H1 (cell line): ENCODE measurements around the gene AAK1. TPM values are rescaled to one million over a fixed set of nuclear protein-coding genes. Genes with fewer than 3 reads are reported as not detected.

Source experiments
- CBX8 ChIP-seq: fragments of 300-800, 300-1000 bp; sonication (generic); IDR thresholded peaks from 2 replicates; pipeline ENCODE4 v1.7.1; 2016; ENCODE audit warnings: low read depth, low read length, borderline replicate concordance
- EZH2 ChIP-seq: fragments of 200-600 bp; sonication (generic); IDR thresholded peaks from 2 replicates; pipeline ENCODE4 v1.7.1; 2012; ENCODE audit warnings: low read depth, mild to moderate bottlenecking, moderate library complexity, low read length, inconsistent platforms; ENCODE audit not compliant: severe bottlenecking
- HDAC2 ChIP-seq, 2 experiments: fragments of 300-600 bp in 1 of 2; sonication (generic) in 1 of 2; IDR thresholded peaks; 2 replicates each; pipeline ENCODE4 v1.6.1; 2011 to 2012; ENCODE audit warnings: low read depth in 2 of 2, low read length in 2 of 2, mild to moderate bottlenecking in 2 of 2, moderate library complexity in 2 of 2, borderline replicate concordance in 1 of 2, inconsistent platforms in 1 of 2
- JUN ChIP-seq: IDR thresholded peaks from 2 replicates; pipeline ENCODE4 v1.6.1; 2011; ENCODE audit warnings: low read depth, mild to moderate bottlenecking, improper control_type of control experiment, low read length
- JUND ChIP-seq: IDR thresholded peaks from 2 replicates; pipeline ENCODE4 v1.6.1; 2011; ENCODE audit warnings: mild to moderate bottlenecking, improper control_type of control experiment, low read length
- RBBP5 ChIP-seq: IDR thresholded peaks from 2 replicates; pipeline ENCODE4 v1.7.1; 2012; ENCODE audit warnings: low read depth, mild to moderate bottlenecking, inconsistent platforms, low read length, moderate library complexity, borderline replicate concordance
- RXRA ChIP-seq: IDR thresholded peaks from 2 replicates; pipeline ENCODE4 v1.6.1; 2011; ENCODE audit warnings: low read depth, mild to moderate bottlenecking, low read length, moderate library complexity; ENCODE audit not compliant: insufficient read depth
- SIX5 ChIP-seq: IDR thresholded peaks from 2 replicates; pipeline ENCODE4 v1.6.1; 2011; ENCODE audit warnings: mild to moderate bottlenecking, low read depth, low read length
- SP4 ChIP-seq: IDR thresholded peaks from 2 replicates; pipeline ENCODE4 v1.6.1; 2012; ENCODE audit warnings: low read length, inconsistent platforms
- polyA plus RNA-seq, 7 experiments: library from polyadenylated mRNA; depleted of rRNA in 3 of 7; stranded (reverse) in 5 of 7; unstranded in 2 of 7; fragments of >200 nt in 5 of 7; fragments of 200-250 nt in 2 of 7; gene quantifications; 1 replicate in 5 of 7; 2 replicates in 1 of 7; 4 replicates in 1 of 7; pipeline versions ENCODE4 v1.2.1 to v1.2.3, GENCODE V29; 2011 to 2013; ENCODE audit warnings: missing spikeins in 2 of 7, mixed read lengths in 2 of 7
- total RNA-seq: library from RNA; stranded (reverse); fragmentation: NEBNext Ultra II Directional; extraction: Animal tissue kit (Norgen Biotek cat#: 25700); gene quantifications from 2 replicates; pipeline ENCODE4 v1.2.1, GENCODE V29; 2021

The AAK1 gene
- total and polyA plus RNA-seq, 2 of the 8 experiments (the other 6 are each of a cell fraction or from before 2014, with no cell fraction given), result 10.0 to 40.5 TPM

GRCh38 chr2:69629921-69630608 is 13.5 kb downstream of the AAK1 start (continued):
- no peak for TF ChIP-seq EZH2
- no peak for TF ChIP-seq JUND
- TF ChIP-seq SP4, result no peak
- no peak for TF ChIP-seq HDAC2 (IDR thresholded peaks at IDR 0.05; ENCODE audit: borderline replicate concordance in 1 of 2, low read depth in 2 of 2, low read length in 2 of 2)
- TF ChIP-seq RBBP5, result no peak
- TF ChIP-seq RXRA, result no peak
- no peak for TF ChIP-seq CBX8
- no peak for TF ChIP-seq JUN
- no peak for TF ChIP-seq SIX5
